T-helper 1 cell treated with Interleukin-12 subunit alpha and Interleukin-12 subunit beta and Interleukin-4 antibody, amounts not matched to agents 30 ng/mL and 1 ng/mL, for 36 hours (primary cell): ENCODE measurements around the gene TRAF6. TPM values are rescaled to one million over a fixed set of nuclear protein-coding genes. Genes with fewer than 3 reads are reported as not detected.

Experiments used
- intact Hi-C: fragments of 100-400 bp; cut with micrococcal nuclease; formaldehyde crosslinking; loops from one replicate; pipeline ENCODE4 v1.15.1; 2024
- total RNA-seq: library from RNA; stranded (reverse); gene quantifications from 2 replicates; pipeline ENCODE4 v1.2.3, GENCODE V29; 2022

Gene TRAF6
- total RNA-seq, 1 donor from 2014 or later: 14.1 TPM

DNA sequence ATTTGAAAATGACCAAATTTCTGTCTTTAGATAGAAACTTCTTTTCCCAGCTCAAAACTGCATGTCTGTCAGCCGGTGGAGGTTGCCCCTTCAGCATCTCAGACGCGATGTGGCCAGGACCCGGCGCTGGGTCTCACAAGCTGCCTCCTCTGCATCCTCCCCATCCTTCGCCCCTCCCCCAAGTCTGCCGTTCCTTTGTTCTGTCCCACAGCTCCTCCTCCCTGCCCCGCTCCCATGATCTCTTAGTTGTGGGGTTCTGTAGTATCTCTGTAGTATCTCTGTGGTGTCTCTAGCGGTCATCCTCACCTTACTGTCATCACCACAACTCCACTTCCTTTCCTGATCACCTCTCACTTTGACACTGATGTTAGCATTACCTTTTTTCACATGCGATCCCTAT is 49.9 kb downstream of the TRAF6 start:
- intact Hi-C loops: no loop called here

DNA sequence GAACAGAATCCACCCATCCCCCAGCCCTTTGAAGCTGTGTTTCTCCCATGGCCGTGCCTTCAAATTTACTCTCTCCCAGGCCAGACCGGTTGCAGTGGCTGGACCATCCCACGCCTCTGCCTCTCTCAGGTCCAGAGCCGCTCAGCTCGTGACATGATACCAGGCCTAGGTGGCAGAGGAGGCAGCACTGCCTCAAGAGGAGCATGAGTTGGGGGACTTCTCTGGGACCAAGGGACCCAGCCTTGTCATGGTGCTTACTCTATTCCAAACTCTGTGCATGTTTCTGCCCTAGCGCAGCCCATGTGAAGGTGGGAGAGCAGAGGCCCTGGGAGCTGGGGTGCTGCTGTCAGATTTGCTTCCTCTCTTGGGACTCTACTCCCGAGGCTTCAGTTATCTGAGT is 51.0 kb downstream of the TRAF6 start:
- intact Hi-C loops: no loop called here

DNA sequence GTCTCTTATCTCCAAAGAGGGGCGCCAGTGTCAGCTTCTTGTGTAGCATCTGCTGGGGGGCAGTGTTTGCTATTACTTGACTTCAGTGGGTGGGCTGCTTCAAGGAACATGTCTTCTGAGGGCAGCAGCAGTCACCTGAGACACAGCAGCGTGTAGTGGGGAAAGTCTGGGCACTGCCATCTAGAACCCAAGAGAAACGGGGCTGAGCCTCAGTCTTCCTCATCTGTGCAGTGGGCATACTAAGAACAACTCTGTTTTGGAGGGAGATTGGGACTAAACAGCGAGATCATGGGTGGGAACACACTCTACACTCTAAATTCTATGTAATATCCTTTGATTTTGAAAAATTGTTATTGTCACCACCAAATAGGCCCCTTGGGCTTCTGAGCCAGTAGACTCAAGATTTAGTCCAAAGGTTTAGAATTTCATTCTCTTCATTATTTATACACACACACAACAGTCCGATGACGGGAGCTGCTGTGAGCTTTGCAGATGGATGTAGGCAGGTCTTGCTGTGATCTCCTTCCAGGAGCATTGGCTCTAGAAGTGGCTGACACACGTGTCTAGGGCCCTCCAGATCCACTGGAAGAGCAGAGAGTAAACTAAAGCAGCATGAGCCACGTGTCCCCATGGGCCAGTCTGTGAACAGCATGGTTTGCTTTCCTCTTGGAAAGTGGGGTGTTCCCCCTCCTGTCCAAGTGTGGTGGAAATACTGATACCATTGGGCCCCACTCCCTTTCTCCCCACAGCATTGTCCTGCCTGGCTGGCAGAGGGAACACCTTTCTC is 51.8 kb downstream of the TRAF6 start:
- intact Hi-C loops: no loop called here

DNA sequence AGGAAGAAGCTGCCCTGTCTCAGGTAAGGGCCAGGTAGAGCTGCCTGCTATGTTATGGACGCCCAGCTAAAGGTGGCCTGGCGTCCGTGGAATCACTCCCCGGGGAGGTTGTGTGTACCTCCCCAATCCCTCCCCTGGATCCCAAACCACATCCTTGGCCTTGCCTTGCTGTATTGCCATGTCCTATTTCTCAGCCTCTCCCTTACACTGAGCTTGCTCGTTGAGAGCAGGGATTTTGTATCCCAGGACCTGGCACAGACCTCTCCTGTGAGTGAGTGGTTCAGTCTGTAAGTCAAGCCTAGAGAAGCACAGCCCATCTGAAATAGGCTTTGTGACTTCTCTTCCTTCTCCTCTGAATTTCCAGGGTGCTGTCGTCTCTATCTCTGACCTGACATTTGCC is 53.9 kb downstream of the TRAF6 start:
- intact Hi-C loops: no loop called here

DNA sequence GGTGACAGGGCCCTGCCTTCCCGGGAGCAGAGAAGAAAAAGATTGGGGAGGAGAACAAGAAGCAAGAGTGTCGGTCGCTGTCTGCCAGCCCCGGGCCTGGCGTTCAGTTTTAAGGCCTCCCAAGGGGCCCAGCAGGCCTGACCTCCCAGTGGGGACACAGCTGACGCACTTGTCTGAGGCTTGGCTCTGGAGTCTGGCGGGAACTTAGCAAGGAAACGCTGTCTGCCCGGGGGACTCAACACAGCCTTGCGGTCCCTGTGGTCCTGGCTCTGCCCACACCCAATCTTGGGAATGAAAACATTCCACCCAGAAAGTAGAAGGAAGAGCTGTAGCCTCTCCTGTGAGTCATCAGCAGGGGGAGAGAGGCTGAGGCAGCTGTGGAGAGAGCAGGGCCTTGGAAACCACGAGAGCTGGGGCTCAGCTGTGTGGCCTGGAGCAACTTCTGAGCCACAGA is 54.4 kb downstream of the TRAF6 start:
- intact Hi-C loops: no loop called here

DNA sequence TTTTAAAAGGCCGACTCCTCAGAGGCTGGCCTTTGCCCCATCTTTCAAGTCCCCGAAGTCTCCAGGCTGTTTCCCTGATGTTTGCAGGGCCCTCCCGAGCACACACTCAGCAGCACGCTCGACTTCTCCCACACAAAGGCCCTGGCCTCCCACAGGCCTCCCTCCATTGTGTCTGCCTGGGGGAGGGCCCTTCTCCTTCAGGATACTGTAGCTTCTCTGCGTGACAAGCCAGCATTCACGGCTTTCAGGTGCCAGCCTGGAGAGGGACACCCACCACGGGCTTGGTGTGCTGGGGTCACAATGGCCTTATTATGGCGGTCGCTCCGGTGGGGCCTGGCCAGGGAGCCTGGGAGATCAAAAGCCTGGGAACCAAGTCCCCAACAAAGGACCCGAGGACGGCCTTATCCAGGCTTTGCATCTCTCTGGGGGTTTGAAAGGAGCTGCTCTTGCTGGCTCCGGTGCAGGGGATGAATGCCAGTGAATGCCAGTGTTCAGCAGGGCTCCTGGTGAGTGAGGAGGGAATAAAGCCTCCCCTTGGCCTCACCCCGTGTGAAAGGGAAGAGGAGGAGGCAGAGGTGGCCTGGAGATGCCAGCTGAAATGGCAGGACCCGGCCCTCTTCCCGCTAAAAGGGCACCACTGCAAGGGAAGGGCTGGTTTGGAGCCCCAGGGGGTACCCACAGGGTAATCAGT is 55.0 kb downstream of the TRAF6 start:
- intact Hi-C loops: no loop called here

DNA sequence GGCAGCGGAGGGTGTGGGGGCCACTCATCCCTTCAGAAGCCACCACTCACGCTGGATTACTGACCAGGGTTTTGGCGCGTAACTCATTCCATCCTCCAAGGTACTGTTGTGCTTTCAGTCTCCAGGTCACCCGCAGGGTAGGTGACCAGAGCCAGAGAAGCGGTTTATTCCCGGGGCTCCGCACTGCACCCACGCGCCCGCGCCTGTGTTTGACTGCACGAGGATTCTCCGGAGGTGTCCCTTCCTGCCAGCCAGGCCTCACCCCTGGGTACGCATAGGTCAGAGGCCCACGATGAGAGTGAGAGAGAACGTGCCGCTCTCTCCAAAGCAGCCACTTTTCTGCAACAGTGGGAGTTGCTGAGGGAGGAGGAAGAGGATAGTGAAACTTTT is 55.5 kb downstream of the TRAF6 start:
- intact Hi-C loops: no loop called here

DNA sequence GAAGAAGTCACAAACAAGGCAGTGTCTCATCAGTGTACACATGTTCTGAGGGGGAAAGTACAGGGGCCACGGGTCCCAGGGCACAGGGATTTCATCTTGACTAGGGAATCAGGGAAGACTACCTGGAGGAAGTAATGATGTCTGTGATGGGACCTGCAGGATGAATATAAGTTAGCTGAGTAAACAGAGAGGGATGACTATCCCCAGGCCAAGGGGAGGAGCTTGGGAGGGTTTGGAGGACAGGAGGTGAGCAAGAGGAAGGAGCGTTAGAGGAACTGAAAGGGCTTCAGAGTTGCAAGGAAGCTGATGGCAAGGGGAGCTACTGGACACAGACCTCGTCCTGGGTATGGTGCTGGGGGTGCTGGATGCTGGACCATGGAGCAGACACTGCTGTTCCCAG is 56.4 kb downstream of the TRAF6 start:
- intact Hi-C loops: loop anchor here (2.0 kb wide), 2 partner anchors 77 to 101 kb away; no protein-coding TSS in a partner anchor

DNA sequence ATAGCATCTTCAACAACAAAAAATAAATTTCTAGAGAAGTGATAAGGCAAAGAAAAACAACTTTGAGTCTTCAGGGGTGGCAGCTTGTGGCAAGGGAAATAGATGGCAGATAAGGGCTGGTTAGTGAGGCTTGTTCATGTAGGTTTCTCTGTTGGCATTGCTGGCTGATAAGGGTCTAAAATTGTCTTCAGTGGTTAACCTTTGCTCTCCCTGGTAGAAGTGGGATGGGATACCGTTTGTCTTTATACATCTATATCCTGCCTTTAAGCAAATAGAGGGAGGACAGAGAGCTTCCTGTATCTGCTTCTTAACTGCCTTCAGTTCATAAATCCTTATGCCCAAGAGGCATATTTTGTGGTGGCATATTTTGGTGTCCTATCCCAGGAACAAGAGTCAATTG is 57.1 kb downstream of the TRAF6 start:
- intact Hi-C loops: loop anchor here (2.0 kb wide), 2 partner anchors 76 to 100 kb away; no protein-coding TSS in a partner anchor

DNA sequence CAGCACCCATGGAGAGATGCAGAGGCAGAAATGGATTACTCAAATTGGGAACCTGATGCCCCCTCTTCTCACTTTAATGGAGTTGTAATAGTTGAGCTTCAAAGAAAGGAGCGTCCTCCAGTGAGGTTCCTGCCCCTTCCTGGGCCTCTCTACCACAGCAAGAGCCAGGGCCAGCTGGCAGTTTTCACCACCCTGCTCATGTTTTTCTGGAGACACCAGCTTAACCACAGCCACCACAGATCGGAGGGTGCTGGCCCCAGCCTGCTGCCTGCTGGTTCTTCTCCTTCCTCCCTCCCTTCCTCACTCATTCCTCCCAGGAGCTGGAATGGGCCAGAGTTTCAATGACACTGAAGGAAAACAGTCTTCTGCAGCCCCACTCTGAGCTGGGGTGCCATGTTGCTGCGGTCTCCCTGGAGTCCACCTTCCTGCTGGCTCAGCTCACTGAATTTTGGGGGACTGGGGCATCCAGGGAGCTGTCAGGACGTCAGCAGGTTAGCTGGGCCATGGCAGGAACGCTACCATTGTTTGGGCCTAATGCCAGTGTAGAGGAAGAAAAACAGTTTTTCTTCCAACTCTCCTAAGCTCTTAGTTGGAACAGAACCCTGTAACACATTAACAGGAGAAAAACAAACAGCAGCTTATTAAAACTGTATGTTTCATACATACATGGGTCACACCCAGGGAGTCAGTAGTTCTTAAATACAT is 57.7 kb downstream of the TRAF6 start:
- intact Hi-C loops: loop anchor here (2.0 kb wide), 2 partner anchors 76 to 100 kb away; no protein-coding TSS in a partner anchor

DNA sequence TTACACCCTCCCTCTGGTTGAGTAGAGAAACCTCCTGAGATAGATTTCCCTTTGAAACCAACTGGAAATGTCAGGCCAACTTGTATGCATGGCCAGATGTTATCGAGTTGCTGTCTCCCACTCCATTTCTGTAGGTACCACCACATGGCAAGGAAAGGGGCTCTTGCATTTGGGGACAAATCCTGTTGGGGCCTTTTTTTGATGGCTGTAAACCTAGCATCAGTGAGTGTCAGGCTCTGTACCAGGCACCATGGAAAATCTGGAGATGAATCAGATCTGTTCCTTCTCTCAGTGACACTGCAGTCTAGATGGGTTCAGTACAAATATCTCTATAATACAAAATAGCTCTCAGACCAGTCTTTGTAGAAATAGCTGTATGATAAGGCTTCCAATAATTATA is 58.4 kb downstream of the TRAF6 start:
- intact Hi-C loops: loop anchor here (2.0 kb wide), 2 partner anchors 75 to 99 kb away; no protein-coding TSS in a partner anchor

DNA sequence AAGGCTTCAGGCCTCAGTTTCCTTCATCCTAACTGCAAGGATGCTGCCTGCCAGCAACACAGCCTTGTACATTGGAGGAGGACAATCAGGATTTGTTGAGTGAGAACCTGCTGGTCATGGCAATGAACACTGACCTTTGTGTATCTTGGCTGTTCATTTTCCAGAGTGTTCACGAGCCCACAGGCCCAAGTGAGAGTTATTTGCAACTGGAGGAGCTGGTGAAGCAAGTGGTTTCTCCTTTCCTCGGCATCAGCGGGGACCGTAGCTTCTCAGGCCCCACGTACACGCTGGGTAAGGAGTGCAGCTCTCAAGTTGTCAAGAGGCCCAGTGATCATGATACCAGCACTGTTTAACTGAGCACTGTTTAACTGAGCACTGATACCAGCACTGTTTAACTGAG is 59.0 kb downstream of the TRAF6 start:
- intact Hi-C loops: no loop called here

DNA sequence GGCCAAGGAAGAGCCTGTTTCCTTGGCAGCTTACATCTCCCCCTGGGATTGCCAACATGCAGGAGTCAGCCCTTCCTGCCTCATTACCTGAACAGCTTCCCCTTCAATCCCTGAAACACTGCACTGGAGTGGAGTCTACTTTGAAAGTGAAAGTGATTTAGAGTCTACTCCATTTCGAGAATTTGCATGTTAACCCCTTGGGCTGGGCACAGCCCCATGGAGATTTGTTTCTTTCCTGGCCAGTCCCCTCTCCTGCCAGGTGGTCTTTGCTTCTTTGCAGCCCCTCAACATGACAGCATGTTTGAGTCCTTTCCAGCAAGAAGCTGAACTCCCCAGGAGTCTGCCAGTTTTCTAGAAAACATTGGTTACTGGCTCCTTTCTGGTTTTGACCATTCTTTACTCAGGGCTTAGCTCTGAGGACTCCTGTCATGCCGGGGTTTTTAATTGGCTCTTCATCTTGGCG is 59.9 kb downstream of the TRAF6 start:
- intact Hi-C loops: no loop called here

DNA sequence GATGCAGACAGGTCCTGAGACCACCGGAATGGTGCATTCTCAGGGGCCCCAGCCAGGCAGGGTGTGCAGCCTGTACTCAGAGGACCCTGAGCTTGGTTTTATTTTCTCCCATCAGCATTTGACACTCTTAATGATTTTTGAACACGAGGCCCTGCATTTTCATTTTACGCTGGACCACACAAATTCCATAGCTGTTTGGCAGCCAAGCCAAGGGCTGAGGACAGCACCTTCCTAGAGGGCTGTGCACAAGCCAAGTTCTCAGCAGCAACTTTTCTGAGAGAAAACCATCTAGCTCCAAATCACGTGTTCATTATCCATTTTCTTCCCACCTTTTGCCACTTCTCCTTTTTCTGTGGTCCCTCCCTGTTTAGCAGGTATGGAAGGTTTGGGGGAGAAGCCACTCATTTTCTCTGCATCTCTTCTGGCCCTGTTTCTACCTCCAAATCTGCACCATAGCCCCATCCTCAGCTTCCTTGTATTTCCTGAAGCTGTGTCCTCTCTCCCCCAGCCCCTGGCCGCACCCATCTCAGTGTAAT is 60.4 kb downstream of the TRAF6 start:
- intact Hi-C loops: no loop called here

DNA sequence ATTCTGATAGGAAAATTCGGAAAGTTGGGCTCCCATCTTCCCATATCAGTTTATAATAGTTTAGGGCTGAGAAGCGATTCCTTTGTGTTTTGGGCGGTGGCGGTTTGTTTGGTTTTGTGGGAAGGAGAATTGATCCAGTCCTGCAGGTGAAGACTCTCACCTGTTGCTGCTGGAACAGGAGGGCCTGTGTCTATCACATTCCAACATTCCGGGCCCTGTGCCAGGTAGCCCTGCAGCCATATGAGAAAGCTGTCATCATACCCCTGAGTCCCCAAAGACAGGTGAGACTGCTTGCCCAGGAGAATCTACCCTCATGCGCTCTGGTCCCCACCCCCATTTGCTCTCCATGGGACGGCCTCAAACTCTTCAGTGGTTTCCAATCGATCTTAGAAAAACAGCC is 62.1 kb downstream of the TRAF6 start:
- intact Hi-C loops: no loop called here

DNA sequence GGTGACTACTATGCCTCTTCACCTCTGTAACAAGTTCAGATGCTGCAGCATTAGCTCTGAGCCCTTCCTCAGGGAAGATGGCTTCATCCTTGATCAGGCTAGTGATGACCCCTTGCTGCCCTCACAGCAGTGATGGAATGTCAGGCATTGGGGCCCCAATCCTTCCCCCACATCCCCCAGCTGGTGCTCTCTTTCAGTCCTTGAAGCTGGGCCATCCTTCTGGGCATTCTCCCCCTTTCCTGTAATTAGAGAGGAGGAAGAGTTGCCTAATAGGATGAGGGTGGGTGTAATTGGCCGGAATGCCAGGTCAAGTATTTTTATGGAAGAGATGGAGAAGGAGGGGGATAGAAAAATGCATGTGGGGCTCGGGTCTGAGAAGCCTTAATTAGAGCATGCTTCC is 62.6 kb downstream of the TRAF6 start:
- intact Hi-C loops: no loop called here

DNA sequence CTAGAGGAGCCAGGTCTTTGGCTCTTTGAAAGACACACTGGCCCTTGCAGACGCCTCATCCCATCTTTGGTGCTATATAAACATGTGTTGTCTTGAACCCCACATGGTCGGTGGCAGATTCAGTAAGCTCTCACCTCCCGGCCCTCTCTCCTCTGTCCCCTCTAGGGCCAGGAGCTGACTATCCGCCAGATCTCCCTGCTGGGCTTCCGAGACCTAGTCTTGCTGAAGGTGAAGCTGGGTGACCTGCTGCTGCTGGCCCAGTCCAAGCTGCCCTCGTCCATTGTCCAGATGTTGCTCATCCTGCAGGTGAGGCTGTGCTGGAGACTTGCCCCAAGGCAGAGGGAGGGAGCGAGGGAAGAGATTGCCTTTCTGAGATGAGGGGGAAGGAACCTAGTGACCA is 63.9 kb downstream of the TRAF6 start:
- intact Hi-C loops: no loop called here

DNA sequence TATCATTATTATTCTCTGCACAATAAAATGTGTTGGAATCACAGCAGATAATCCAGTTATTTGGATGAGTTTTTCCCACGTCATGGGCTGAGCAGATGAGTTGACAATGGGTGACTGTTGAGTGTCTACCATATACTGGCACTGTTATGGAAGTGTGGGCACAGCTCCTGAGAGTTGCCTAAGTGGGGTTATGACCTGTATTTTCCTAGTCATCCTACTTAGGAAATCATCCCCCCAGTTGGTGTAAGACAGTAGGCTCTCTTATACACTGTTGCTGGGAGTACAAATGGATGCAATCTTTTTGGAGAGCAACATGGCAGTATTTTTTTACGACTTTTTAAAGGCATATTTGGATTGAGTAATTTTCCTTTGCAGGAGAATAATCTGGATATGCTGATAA is 66.4 kb downstream of the TRAF6 start:
- intact Hi-C loops: loop anchor here (5.0 kb wide), 1 partner anchor 36 kb away; no protein-coding TSS in a partner anchor

DNA sequence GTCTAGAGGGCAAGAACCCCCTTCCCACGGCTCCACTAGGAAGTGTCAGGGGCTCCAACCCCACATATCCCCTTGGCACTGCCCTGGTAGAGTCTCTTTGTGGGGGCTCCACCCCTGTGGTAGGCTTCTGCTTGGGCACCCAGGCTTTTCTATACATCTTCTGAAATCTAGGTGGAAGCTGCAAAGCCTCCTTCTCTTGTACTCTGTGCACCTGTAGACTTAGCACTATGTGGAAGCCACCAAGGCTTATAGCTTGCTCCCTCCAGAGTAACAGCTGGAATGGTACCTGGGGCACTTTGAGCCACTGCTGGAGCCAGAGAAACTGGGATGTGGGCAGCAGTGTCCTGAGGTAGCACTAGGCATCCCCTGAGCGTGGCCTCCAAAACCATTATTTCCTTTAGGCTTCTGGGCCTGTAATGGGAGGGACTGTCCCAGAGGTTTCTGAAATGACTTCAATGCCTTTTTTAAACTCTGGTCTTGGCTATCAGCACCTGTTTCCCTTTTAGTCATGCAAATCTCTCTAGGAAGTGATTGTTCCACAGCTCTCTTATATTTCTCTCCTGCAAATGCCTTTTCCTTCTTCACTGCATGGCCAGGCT is 68.4 kb downstream of the TRAF6 start:
- intact Hi-C loops: loop anchor here (5.0 kb wide), 1 partner anchor 34 kb away; no protein-coding TSS in a partner anchor

DNA sequence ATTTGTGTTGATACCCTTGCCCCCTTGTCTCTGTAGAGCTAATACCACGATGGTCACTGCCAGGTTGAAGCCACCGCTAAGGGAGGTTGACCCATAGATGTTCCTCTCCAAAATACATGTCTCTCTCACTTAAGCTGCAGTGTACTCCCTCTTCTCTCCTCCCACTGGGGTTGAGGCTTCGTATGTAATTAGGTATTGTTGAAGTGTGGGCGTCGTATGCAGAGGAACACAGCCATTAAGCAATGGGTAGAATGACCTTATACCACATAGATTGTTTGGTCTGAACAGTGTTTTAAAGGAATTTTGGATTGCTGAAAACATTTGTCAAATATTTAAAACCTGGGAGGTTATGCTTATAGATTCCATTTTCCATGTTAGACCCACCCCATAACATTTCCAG is 71.9 kb downstream of the TRAF6 start:
- intact Hi-C loops: no loop called here

DNA sequence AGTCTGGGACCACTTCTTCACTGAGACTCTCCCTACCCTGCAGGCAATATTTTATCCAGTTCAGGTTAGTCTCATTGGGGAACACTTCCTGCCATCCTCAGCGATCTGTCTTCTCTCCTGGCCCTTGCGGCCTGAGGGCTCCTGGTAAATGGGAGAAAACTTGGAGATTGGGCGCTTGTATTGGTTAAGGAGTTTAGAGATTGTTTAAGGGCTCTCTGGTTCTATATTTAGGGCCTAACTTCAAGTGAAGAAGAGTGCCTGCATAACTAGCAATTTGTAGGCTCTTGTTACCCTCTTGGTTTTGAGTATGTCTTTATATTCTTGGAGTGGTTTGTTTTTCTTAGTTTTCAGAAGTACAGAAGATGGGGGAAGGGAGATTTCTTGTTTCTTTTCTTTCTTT is 72.7 kb downstream of the TRAF6 start:
- intact Hi-C loops: no loop called here
